Measurements from ENCODE around the gene NOSIP.

The NOSIP gene

GRCh38 chr19:49553451-49554271 is 26.7 kb downstream of the NOSIP start:
- no peaks in the 10 kb centered on the region for H3K27me3 ChIP-seq (ENCODE audit: control insufficient read depth in 5 of 5, insufficient read depth in 4 of 5, low read length in 5 of 5)
- H3K4me1 ChIP-seq (ENCODE audit: control insufficient read depth in 5 of 5, insufficient read depth in 5 of 5, low read length in 5 of 5) = peaks cover 0 to 33% (median 4%) of the 10 kb centered on the region in 5 donors
- H3K4me3 ChIP-seq (ENCODE audit: low read depth in 1 of 5, low read length in 5 of 5) = no peak overlapping the region
- H3K36me3 ChIP-seq (ENCODE audit: control insufficient read depth in 5 of 5, insufficient read depth in 5 of 5, low read length in 5 of 5) = peaks cover 0 to 41% (median 33%) of the 10 kb centered on the region in 5 donors
- no peak overlapping the region for H3K9ac ChIP-seq (ENCODE audit: low read length in 5 of 5)
- no peaks in the 10 kb centered on the region for H3K9me3 ChIP-seq (ENCODE audit: control insufficient read depth in 5 of 5, low read length in 5 of 5)
- H3K27ac ChIP-seq (ENCODE audit: low read depth, low read length) = peak overlapping the region; percentile 35

DNA sequence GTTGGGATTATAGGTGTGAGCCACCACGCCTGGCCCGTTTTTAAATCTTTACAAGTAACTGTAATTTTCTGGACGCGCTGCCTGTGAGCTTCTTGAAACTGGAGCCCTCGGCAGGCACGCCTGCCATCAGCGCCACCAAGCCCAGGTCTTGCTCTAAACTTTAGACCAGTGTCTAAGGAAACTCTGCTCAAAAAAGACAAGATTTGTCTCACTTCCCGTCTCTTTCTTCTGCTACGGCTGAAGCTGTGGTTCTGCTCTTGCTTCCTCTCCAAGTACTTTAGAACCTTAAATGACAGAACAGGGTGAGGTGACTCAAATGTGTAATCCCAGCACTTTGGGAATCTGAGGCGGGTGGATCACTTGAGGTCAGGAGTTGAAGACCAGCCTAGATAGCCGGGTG is 27.6 kb downstream of the NOSIP start:
- no peak overlapping the region for H3K9ac ChIP-seq (ENCODE audit: low read length in 5 of 5)
- H3K9me3 ChIP-seq (ENCODE audit: control insufficient read depth in 5 of 5, low read length in 5 of 5) = no peaks in the 10 kb centered on the region
- H3K36me3 ChIP-seq (ENCODE audit: control insufficient read depth in 5 of 5, insufficient read depth in 5 of 5, low read length in 5 of 5) = peaks cover 0 to 32% (median 26%) of the 10 kb centered on the region in 5 donors
- no peak overlapping the region for H3K27ac ChIP-seq (ENCODE audit: low read depth, low read length)
- no peaks in the 10 kb centered on the region for H3K27me3 ChIP-seq (ENCODE audit: control insufficient read depth in 5 of 5, insufficient read depth in 4 of 5, low read length in 5 of 5)
- H3K4me1 ChIP-seq (ENCODE audit: control insufficient read depth in 5 of 5, insufficient read depth in 5 of 5, low read length in 5 of 5) = peaks cover 0 to 33% (median 4%) of the 10 kb centered on the region in 5 donors
- H3K4me3 ChIP-seq (ENCODE audit: low read depth in 1 of 5, low read length in 5 of 5) = no peak overlapping the region

- H3K9me3 ChIP-seq (ENCODE audit: control insufficient read depth in 5 of 5, low read length in 5 of 5) = no peaks in the 10 kb centered on the region
- H3K27ac ChIP-seq (ENCODE audit: low read depth, low read length) = no peak overlapping the region
- peaks cover 0 to 20% (median 14%) of the 10 kb centered on the region in 5 donors for H3K36me3 ChIP-seq (ENCODE audit: control insufficient read depth in 5 of 5, insufficient read depth in 5 of 5, low read length in 5 of 5)
- no peaks in the 10 kb centered on the region for H3K27me3 ChIP-seq (ENCODE audit: control insufficient read depth in 5 of 5, insufficient read depth in 4 of 5, low read length in 5 of 5)
- H3K9ac ChIP-seq (ENCODE audit: low read length in 5 of 5) = peak overlapping the region in 1 of 5 donors; percentile 4
- peaks cover 0 to 43% (median 13%) of the 10 kb centered on the region in 5 donors for H3K4me1 ChIP-seq (ENCODE audit: control insufficient read depth in 5 of 5, insufficient read depth in 5 of 5, low read length in 5 of 5)
- H3K4me3 ChIP-seq (ENCODE audit: low read depth in 1 of 5, low read length in 5 of 5) = no peak overlapping the region
These were observed 28.8 kb downstream of the NOSIP start for GRCh38 chr19:49551531-49551930.

- Histone ChIP-seq H3K9ac (ENCODE audit: low read length in 5 of 5) (no peak overlapping the region), H3K27me3 (ENCODE audit: control insufficient read depth in 5 of 5, insufficient read depth in 4 of 5, low read length in 5 of 5) (no peaks in the 10 kb centered on the region), H3K27ac (ENCODE audit: low read depth, low read length) (no peak overlapping the region), H3K9me3 (ENCODE audit: control insufficient read depth in 5 of 5, low read length in 5 of 5) (no peaks in the 10 kb centered on the region), H3K4me1 (ENCODE audit: control insufficient read depth in 5 of 5, insufficient read depth in 5 of 5, low read length in 5 of 5) (peaks cover 0 to 23% (median 14%) of the 10 kb centered on the region in 5 donors), H3K4me3 (ENCODE audit: low read depth in 1 of 5, low read length in 5 of 5) (no peak overlapping the region), H3K36me3 (ENCODE audit: control insufficient read depth in 5 of 5, insufficient read depth in 5 of 5, low read length in 5 of 5) (peaks cover 0 to 5% (median 2%) of the 10 kb centered on the region in 5 donors)
These were observed 31.3 kb downstream of the NOSIP start for GRCh38 chr19:49549045-49549444.

GRCh38 chr19:49546825-49547565 is 33.4 kb downstream of the NOSIP start:
- H3K27ac ChIP-seq (ENCODE audit: low read depth, low read length) = no peak overlapping the region
- H3K4me3 ChIP-seq (ENCODE audit: low read depth in 1 of 5, low read length in 5 of 5) = no peak overlapping the region
- peaks cover 0 to 16% (median 9%) of the 10 kb centered on the region in 5 donors for H3K4me1 ChIP-seq (ENCODE audit: control insufficient read depth in 5 of 5, insufficient read depth in 5 of 5, low read length in 5 of 5)
- H3K9ac ChIP-seq (ENCODE audit: low read length in 5 of 5) = no peak overlapping the region
- H3K36me3 ChIP-seq (ENCODE audit: control insufficient read depth in 5 of 5, insufficient read depth in 5 of 5, low read length in 5 of 5) = peaks cover 0 to 15% (median 11%) of the 10 kb centered on the region in 5 donors
- H3K9me3 ChIP-seq (ENCODE audit: control insufficient read depth in 5 of 5, low read length in 5 of 5) = no peaks in the 10 kb centered on the region
- no peaks in the 10 kb centered on the region for H3K27me3 ChIP-seq (ENCODE audit: control insufficient read depth in 5 of 5, insufficient read depth in 4 of 5, low read length in 5 of 5)

DNA sequence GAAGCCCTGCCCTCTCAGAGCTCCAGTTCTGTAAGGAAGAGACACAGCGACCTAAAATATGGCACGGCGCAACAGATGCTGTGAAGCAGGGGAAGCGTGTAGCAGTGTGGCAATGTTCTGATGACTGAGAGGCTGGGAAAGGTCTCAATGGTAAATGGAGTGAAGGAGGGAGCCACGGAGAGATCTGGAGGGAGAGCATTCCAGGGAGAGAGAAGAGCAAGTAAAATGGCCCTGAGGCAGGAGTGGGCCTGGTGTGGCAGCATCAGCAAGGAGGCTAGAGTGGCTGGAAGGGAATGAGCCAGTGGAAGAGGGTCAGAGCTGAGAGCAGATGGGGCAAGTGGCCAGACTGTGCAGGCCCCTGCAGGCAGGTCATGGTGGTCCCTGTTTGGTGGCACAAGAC is 36.2 kb downstream of the NOSIP start:
- peaks cover 0 to 10% (median 9%) of the 10 kb centered on the region in 5 donors for H3K4me1 ChIP-seq (ENCODE audit: control insufficient read depth in 5 of 5, insufficient read depth in 5 of 5, low read length in 5 of 5)
- no peak overlapping the region for H3K9ac ChIP-seq (ENCODE audit: low read length in 5 of 5)
- no peaks in the 10 kb centered on the region for H3K27me3 ChIP-seq (ENCODE audit: control insufficient read depth in 5 of 5, insufficient read depth in 4 of 5, low read length in 5 of 5)
- no peaks in the 10 kb centered on the region for H3K9me3 ChIP-seq (ENCODE audit: control insufficient read depth in 5 of 5, low read length in 5 of 5)
- peaks cover 0 to 37% (median 20%) of the 10 kb centered on the region in 5 donors for H3K36me3 ChIP-seq (ENCODE audit: control insufficient read depth in 5 of 5, insufficient read depth in 5 of 5, low read length in 5 of 5)
- H3K27ac ChIP-seq (ENCODE audit: low read depth, low read length) = no peak overlapping the region
- no peak overlapping the region for H3K4me3 ChIP-seq (ENCODE audit: low read depth in 1 of 5, low read length in 5 of 5)

DNA sequence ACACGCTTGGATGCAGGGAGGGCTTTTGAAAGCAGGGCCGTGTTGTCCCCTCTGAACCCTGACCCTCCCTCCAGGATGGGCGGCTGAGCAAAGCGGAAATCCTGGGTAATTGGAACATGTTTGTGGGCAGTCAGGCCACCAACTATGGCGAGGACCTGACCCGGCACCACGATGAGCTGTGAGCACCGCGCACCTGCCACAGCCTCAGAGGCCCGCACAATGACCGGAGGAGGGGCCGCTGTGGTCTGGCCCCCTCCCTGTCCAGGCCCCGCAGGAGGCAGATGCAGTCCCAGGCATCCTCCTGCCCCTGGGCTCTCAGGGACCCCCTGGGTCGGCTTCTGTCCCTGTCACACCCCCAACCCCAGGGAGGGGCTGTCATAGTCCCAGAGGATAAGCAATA is 37.3 kb downstream of the NOSIP start:
- no peaks in the 10 kb centered on the region for H3K27me3 ChIP-seq (ENCODE audit: control insufficient read depth in 5 of 5, insufficient read depth in 4 of 5, low read length in 5 of 5)

GRCh38 chr19:49542446-49542845 is 37.9 kb downstream of the NOSIP start:
- H3K4me3 ChIP-seq (ENCODE audit: low read depth in 1 of 5, low read length in 5 of 5) = no peak overlapping the region
- no peaks in the 10 kb centered on the region for H3K27me3 ChIP-seq (ENCODE audit: control insufficient read depth in 5 of 5, insufficient read depth in 4 of 5, low read length in 5 of 5)
- H3K9me3 ChIP-seq (ENCODE audit: control insufficient read depth in 5 of 5, low read length in 5 of 5) = no peaks in the 10 kb centered on the region
- no peak overlapping the region for H3K27ac ChIP-seq (ENCODE audit: low read depth, low read length)
- peaks cover 0 to 46% (median 31%) of the 10 kb centered on the region in 5 donors for H3K36me3 ChIP-seq (ENCODE audit: control insufficient read depth in 5 of 5, insufficient read depth in 5 of 5, low read length in 5 of 5)
- H3K9ac ChIP-seq (ENCODE audit: low read length in 5 of 5) = no peak overlapping the region
- peaks cover 0 to 10% (median 9%) of the 10 kb centered on the region in 5 donors for H3K4me1 ChIP-seq (ENCODE audit: control insufficient read depth in 5 of 5, insufficient read depth in 5 of 5, low read length in 5 of 5)

More for the DNA sequence above, 37.3 kb downstream of the NOSIP start:
- no peak overlapping the region for H3K4me3 ChIP-seq (ENCODE audit: low read depth in 1 of 5, low read length in 5 of 5)
- H3K36me3 ChIP-seq (ENCODE audit: control insufficient read depth in 5 of 5, insufficient read depth in 5 of 5, low read length in 5 of 5) = peaks cover 0 to 46% (median 29%) of the 10 kb centered on the region in 5 donors
- H3K4me1 ChIP-seq (ENCODE audit: control insufficient read depth in 5 of 5, insufficient read depth in 5 of 5, low read length in 5 of 5) = peaks cover 0 to 10% (median 9%) of the 10 kb centered on the region in 5 donors
- H3K27ac ChIP-seq (ENCODE audit: low read depth, low read length) = no peak overlapping the region
- no peak overlapping the region for H3K9ac ChIP-seq (ENCODE audit: low read length in 5 of 5)
- no peaks in the 10 kb centered on the region for H3K9me3 ChIP-seq (ENCODE audit: control insufficient read depth in 5 of 5, low read length in 5 of 5)

DNA sequence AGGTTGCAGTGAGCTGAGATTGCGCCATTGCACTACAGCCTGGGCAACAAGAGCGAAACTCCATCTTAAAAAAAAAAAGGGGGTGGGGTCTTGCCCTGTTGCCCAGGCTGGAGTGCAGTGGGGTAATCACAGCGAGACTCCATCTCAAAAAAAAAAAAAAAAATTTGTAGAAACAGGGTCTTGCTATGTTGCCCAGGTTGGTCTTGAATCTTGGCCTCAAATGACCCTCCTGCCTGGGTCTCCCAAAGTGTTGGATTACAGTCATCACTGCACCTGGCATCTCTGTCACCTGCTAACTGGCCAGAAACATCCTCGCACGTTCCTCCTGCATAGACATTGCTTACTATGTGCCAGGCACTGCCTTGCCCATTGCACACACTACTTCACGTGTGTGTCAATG is 38.4 kb downstream of the NOSIP start:
- no peak overlapping the region for H3K9ac ChIP-seq (ENCODE audit: low read length in 5 of 5)
- H3K27ac ChIP-seq (ENCODE audit: low read depth, low read length) = no peak overlapping the region
- H3K36me3 ChIP-seq (ENCODE audit: control insufficient read depth in 5 of 5, insufficient read depth in 5 of 5, low read length in 5 of 5) = peaks cover 0 to 50% (median 36%) of the 10 kb centered on the region in 5 donors
- no peaks in the 10 kb centered on the region for H3K27me3 ChIP-seq (ENCODE audit: control insufficient read depth in 5 of 5, insufficient read depth in 4 of 5, low read length in 5 of 5)
- H3K9me3 ChIP-seq (ENCODE audit: control insufficient read depth in 5 of 5, low read length in 5 of 5) = no peaks in the 10 kb centered on the region
- H3K4me3 ChIP-seq (ENCODE audit: low read depth in 1 of 5, low read length in 5 of 5) = no peak overlapping the region
- H3K4me1 ChIP-seq (ENCODE audit: control insufficient read depth in 5 of 5, insufficient read depth in 5 of 5, low read length in 5 of 5) = peaks cover 0 to 8% (median 4%) of the 10 kb centered on the region in 5 donors

All from subcutaneous abdominal adipose tissue (tissue), 5 donors.